ENCODE results near the gene NXT1. TPM values are rescaled to one million over a fixed set of nuclear protein-coding genes. Genes with fewer than 3 reads are reported as not detected.

The NXT1 gene
- polyA plus RNA-seq, 1 donor from 2014 or later = 46.3 TPM

Small RNAs within 50 kb of the gene (small RNA-seq; reads per million reads assigned to genes)
- gene RNA5SP479 = 0 reads per million in 3 experiments

Other genes with a start within 250 kb of the NXT1 start
- gene GZF1, start 11.4 kb downstream of the NXT1 start, polyA plus RNA-seq = 13.8 and 33.8 TPM in 2 replicates
- 126 and 133 TPM in 2 replicates for gene NAPB, start 70.7 kb downstream of the NXT1 start, polyA plus RNA-seq
- not detected in 2 replicates for gene CSTL1, start 88.9 kb downstream of the NXT1 start, polyA plus RNA-seq
- gene CST11, start 102.1 kb downstream of the NXT1 start, polyA plus RNA-seq = not detected in 2 replicates
- gene CST8, start 140.3 kb downstream of the NXT1 start, polyA plus RNA-seq = not detected in 2 replicates
- gene CST9L, start 217.7 kb downstream of the NXT1 start, polyA plus RNA-seq = not detected in 2 replicates